OCI-LY7 (cell line): ENCODE measurements around the gene SCN2A. TPM values are rescaled to one million over a fixed set of nuclear protein-coding genes. Genes with fewer than 3 reads are reported as not detected.

Experiments
- BruUV-seq: library from RNA; stranded (reverse); fragments of 400-500 nt; replicated peaks from 2 replicates; lab custom pipeline; 2021; lab: Mats Ljungman, UMichigan
- CTCF ChIA-PET: fragments of 300-600 bp; sonication (Branson Sonifier 250); formaldehyde crosslinking; loops from one replicate; lab custom pipeline; 2022; ENCODE audit warnings: antibody characterized with exemption; ENCODE audit not compliant: unreplicated experiment; lab: Charles Lee
- POLR2A ChIA-PET: fragments of 300-600 bp; sonication (Branson Sonifier 250); formaldehyde crosslinking; loops from one replicate; lab custom pipeline; 2022; ENCODE audit warnings: antibody characterized with exemption; lab: Charles Lee
- DNase-seq: peaks from one replicate; pipeline ENCODE4 v3.0.0-alpha.2; 2015; ENCODE audit warnings: low spot score
- H2AFZ ChIP-seq: fragments of 200-600 bp; sonication (generic), shearing (Covaris generic); 2 replicates; pipeline ENCODE4 v1.6.1; 2014; ENCODE audit warnings: mild to moderate bottlenecking, antibody characterized with exemption, low read length, moderate library complexity
- H3K27ac ChIP-seq: fragments of 200-600 bp; sonication (generic); 2 replicates; pipeline ENCODE4 v1.5.1; 2014; ENCODE audit warnings: mixed run types, low read depth, mild to moderate bottlenecking, moderate library complexity, low read length, inconsistent platforms; ENCODE audit not compliant: poor library complexity, severe bottlenecking
- H3K36me3 ChIP-seq: fragments of 200-600 bp; sonication (generic); 2 replicates; pipeline ENCODE4 v1.6.1; 2014; ENCODE audit warnings: mild to moderate bottlenecking, antibody characterized with exemption, low read length, moderate library complexity, mixed read lengths; ENCODE audit not compliant: insufficient read depth
- H3K4me1 ChIP-seq: fragments of 200-600 bp; sonication (generic); 2 replicates; pipeline ENCODE4 v1.5.1; 2014; ENCODE audit warnings: mild to moderate bottlenecking, low read length; ENCODE audit not compliant: insufficient read depth, poor library complexity, severe bottlenecking
- H3K4me2 ChIP-seq: fragments of 200-600 bp; sonication (generic); 2 replicates; pipeline ENCODE4 v1.6.1; 2014; ENCODE audit warnings: mild to moderate bottlenecking, low read length
- H3K4me3 ChIP-seq: fragments of 200-600 bp; sonication (generic); 2 replicates; pipeline ENCODE4 v1.5.1; 2014; ENCODE audit warnings: mild to moderate bottlenecking, low read depth, low read length; ENCODE audit not compliant: poor library complexity, severe bottlenecking
- H3K79me2 ChIP-seq: fragments of 200-600 bp; sonication (generic); 2 replicates; pipeline ENCODE4 v1.6.1; 2016; ENCODE audit warnings: low read depth, mild to moderate bottlenecking, low read length, moderate library complexity, mixed read lengths; ENCODE audit not compliant: insufficient read depth
- H3K9me2 ChIP-seq: fragments of 200-600 bp; sonication (generic); 2 replicates; pipeline ENCODE4 v1.6.1; 2016; ENCODE audit warnings: mild to moderate bottlenecking, low read length, mixed read lengths; ENCODE audit not compliant: insufficient read depth
- H3K9me3 ChIP-seq: fragments of 200-600 bp; sonication (generic); 2 replicates; pipeline ENCODE4 v1.6.1; 2014; ENCODE audit warnings: mild to moderate bottlenecking, mixed run types, low read length, mixed read lengths
- H4K20me1 ChIP-seq: fragments of 200-600 bp; sonication (generic); 2 replicates; pipeline ENCODE4 v1.6.1; 2014; ENCODE audit warnings: mild to moderate bottlenecking, antibody characterized with exemption, low read length, moderate library complexity, mixed read lengths; ENCODE audit not compliant: insufficient read depth
- CTCF ChIP-seq: fragments of 200-600 bp; sonication (generic); conservative IDR thresholded peaks from 2 replicates; pipeline ENCODE4 v1.5.1; 2014; ENCODE audit warnings: mild to moderate bottlenecking, antibody characterized with exemption, low read length, moderate library complexity, mixed read lengths
- EZH2phosphoT487 ChIP-seq: fragments of 200-600 bp; sonication (generic); IDR thresholded peaks from 2 replicates; pipeline ENCODE4 v1.6.1; 2018; ENCODE audit warnings: low read depth, borderline replicate concordance, mild to moderate bottlenecking, mixed run types, antibody characterized with exemption, low read length, moderate library complexity, mixed read lengths
- intact Hi-C: fragments of 100-400 bp; cut with micrococcal nuclease; formaldehyde crosslinking; loops from one replicate; pipeline ENCODE4 v1.10.0; 2022; ENCODE audit not compliant: unreplicated experiment
- total RNA-seq, 2 experiments: library from RNA; depleted of rRNA in 1 of 2; stranded (reverse); fragments of >200 nt in 1 of 2; shearing (Covaris generic) in 1 of 2; gene quantifications; 2 replicates each; pipeline ENCODE4 v1.2.3, GENCODE V29; 2014 to 2022

Gene SCN2A
- total RNA-seq, 2 experiments from 2014 or later, result not detected

GRCh38 chr2:165440367-165440766 lies 201.2 kb downstream of the SCN2A start:
- CTCF ChIA-PET, result no interaction called here
- Histone ChIP-seq H2AFZ (no peak overlapping the region), H3K36me3 (no peaks in the 10 kb centered on the region), H3K9me2 (no peaks in the 10 kb centered on the region), H3K9me3 (no peaks in the 10 kb centered on the region), H3K4me2 (no peak overlapping the region), H3K79me2 (no peaks in the 10 kb centered on the region), H4K20me1 (no peaks in the 10 kb centered on the region), H3K4me1 (no peaks in the 10 kb centered on the region), H3K4me3 (no peak overlapping the region), H3K27ac (no peak overlapping the region)
- intact Hi-C loops, result no loop called here
- TF ChIP-seq EZH2phosphoT487 (no peak), CTCF (no peak)
- POLR2A ChIA-PET, result interaction anchor here (0.6 kb wide), 1 partner anchor 402 kb away, joined by 3 read pairs; no protein-coding TSS in a partner anchor
- no peak for DNase-seq
- BruUV-seq, result no TSS peak

Other genes with a start within 250 kb of the SCN2A start
- gene SCN3A, start 35.4 kb upstream of the SCN2A start, total RNA-seq (2014; rRNA removed; shearing (Covaris generic)), result 7.1 and 7.3 TPM in 2 replicates
- gene SCN3A, start 35.4 kb upstream of the SCN2A start, total RNA-seq (2022), result 8.0 and 9.5 TPM in 2 replicates
- gene CSRNP3, start 230.3 kb downstream of the SCN2A start, total RNA-seq (2014; rRNA removed; shearing (Covaris generic)), result 0.44 and 0.75 TPM in 2 replicates
- gene CSRNP3, start 230.3 kb downstream of the SCN2A start, total RNA-seq (2022), result 1.3 and 1.4 TPM in 2 replicates